PC-9 (cell line): ENCODE measurements around the gene GNLY.

ENCODE experiments used
- CTCF ChIP-seq: fragments of 200-600 bp; sonication (generic); conservative IDR thresholded peaks from 2 replicates; pipeline ENCODE4 v1.6.1; 2017; ENCODE audit warnings: mixed run types, antibody characterized with exemption, mild to moderate bottlenecking, moderate library complexity
- EZH2 ChIP-seq: fragments of 200-600 bp; sonication (generic); IDR thresholded peaks from 2 replicates; pipeline ENCODE4 v1.8.0; 2017; ENCODE audit warnings: antibody characterized with exemption, low read depth

- no peak for TF ChIP-seq CTCF
- TF ChIP-seq EZH2: no peak
Measured at GRCh38 chr2:85690932-85691331, 3.2 kb upstream of the GNLY start.
